HEK293 (cell line): ENCODE measurements around the gene SP6.

Experiments used
- CTCF ChIA-PET: fragments of 350-600 bp; formaldehyde crosslinking; extraction: SDS; loops from one replicate; lab custom pipeline; 2021; ENCODE audit warnings: antibody characterized with exemption; lab: Yijun Ruan, JAX
- POLR2A ChIA-PET: fragments of 300-600 bp; formaldehyde crosslinking; extraction: SDS; loops from one replicate; lab custom pipeline; 2020; ENCODE audit warnings: antibody characterized with exemption, inconsistent platforms; lab: Yijun Ruan, JAX
- H3K27ac ChIP-seq: fragments of 200-500 bp; sonication (Bioruptor generic); 2 replicates; pipeline ENCODE4 v1.5.1; 2014; ENCODE audit warnings: low read depth, low read length, control low read depth, inconsistent platforms; ENCODE audit errors: extremely low read depth
- H3K36me3 ChIP-seq, 2 experiments: fragments of 200-500 bp in 1 of 2; sonication (Bioruptor generic) in 1 of 2; 1 replicate in 1 of 2; 2 replicates in 1 of 2; pipeline ENCODE4 v1.5.1; 2014 to 2017; ENCODE audit warnings: inconsistent platforms in 2 of 2, low read length in 2 of 2; ENCODE audit not compliant: control insufficient read depth in 2 of 2, insufficient read depth in 1 of 2
- H3K4me1 ChIP-seq: fragments of 200-500 bp; sonication (Bioruptor generic); 2 replicates; pipeline ENCODE4 v1.5.1; 2014; ENCODE audit warnings: mild to moderate bottlenecking, low read length, inconsistent platforms; ENCODE audit not compliant: control insufficient read depth, insufficient read depth
- H3K4me3 ChIP-seq: 2 replicates; pipeline ENCODE4 v1.5.1; 2011; ENCODE audit warnings: low read depth, mild to moderate bottlenecking, control low read depth, low read length, moderate library complexity
- H3K9me3 ChIP-seq: fragments of 200-500 bp; sonication (Bioruptor generic); 2 replicates; pipeline ENCODE4 v1.5.1; 2014; ENCODE audit warnings: low read depth, low read length, inconsistent platforms; ENCODE audit not compliant: control insufficient read depth, insufficient read depth
- GFI1B ChIP-seq: fragments of 450-650 bp; formaldehyde crosslinking; IDR thresholded peaks from 2 replicates; pipeline ENCODE4 v1.5.1; 2016; ENCODE audit warnings: missing biosample characterization, missing genetic modification characterization
- GLI2 ChIP-seq: fragments of 450-650 bp; formaldehyde crosslinking; IDR thresholded peaks from 2 replicates; pipeline ENCODE4; 2017; ENCODE audit warnings: missing biosample characterization, missing genetic modification characterization, low read depth, borderline replicate concordance
- GLIS2 ChIP-seq: fragments of 450-650 bp; formaldehyde crosslinking; IDR thresholded peaks from 2 replicates; pipeline ENCODE4 v1.5.1; 2016; ENCODE audit warnings: missing biosample characterization, missing genetic modification characterization
- KLF9 ChIP-seq: fragments of 450-650 bp; formaldehyde crosslinking; IDR thresholded peaks from 2 replicates; pipeline ENCODE4 v1.5.1; 2016; ENCODE audit warnings: missing biosample characterization, missing genetic modification characterization, low read depth
- OVOL3 ChIP-seq: fragments of 450-650 bp; formaldehyde crosslinking; IDR thresholded peaks from 2 replicates; pipeline ENCODE4 v1.5.1; 2016; ENCODE audit warnings: missing biosample characterization, missing genetic modification characterization
- PBX3 ChIP-seq: sonication (generic); formaldehyde crosslinking; IDR thresholded peaks from 2 replicates; pipeline ENCODE4 v1.8.1; 2022; ENCODE audit warnings: mild to moderate bottlenecking, moderate library complexity, missing genetic modification reagents
- PRDM1 ChIP-seq: fragments of 450-650 bp; formaldehyde crosslinking; IDR thresholded peaks from 2 replicates; pipeline ENCODE4; 2016; ENCODE audit warnings: missing biosample characterization, missing genetic modification characterization
- PRDM10 ChIP-seq: fragments of 450-650 bp; formaldehyde crosslinking; IDR thresholded peaks from 2 replicates; pipeline ENCODE4 v1.5.1; 2016; ENCODE audit warnings: missing biosample characterization, missing genetic modification characterization
- SCRT1 ChIP-seq: fragments of 450-650 bp; formaldehyde crosslinking; IDR thresholded peaks from 2 replicates; pipeline ENCODE4 v1.5.1; 2016; ENCODE audit warnings: missing biosample characterization, missing genetic modification characterization, borderline replicate concordance
- SETDB1 ChIP-seq: IDR thresholded peaks from one replicate; pipeline ENCODE4 v1.6.1; 2017; ENCODE audit warnings: mild to moderate bottlenecking, low read length, moderate library complexity, mixed read lengths; ENCODE audit not compliant: insufficient read length
- SP7 ChIP-seq: fragments of 450-650 bp; formaldehyde crosslinking; IDR thresholded peaks from 2 replicates; pipeline ENCODE4 v1.5.1; 2016; ENCODE audit warnings: missing biosample characterization, missing genetic modification characterization
- TCF7L2 ChIP-seq: IDR thresholded peaks from 2 replicates; pipeline ENCODE4 v1.6.1; 2011; ENCODE audit warnings: low read depth, mild to moderate bottlenecking, inconsistent platforms, low read length, moderate library complexity, borderline replicate concordance
- ZEB2 ChIP-seq: fragments of 450-650 bp; formaldehyde crosslinking; IDR thresholded peaks from 2 replicates; pipeline ENCODE4 v1.5.1; 2016; ENCODE audit warnings: missing biosample characterization, missing genetic modification characterization
- ZNF146 ChIP-seq: fragments of 450-650 bp; formaldehyde crosslinking; IDR thresholded peaks from 2 replicates; pipeline ENCODE4 v1.5.1; 2016; ENCODE audit warnings: missing biosample characterization, missing genetic modification characterization
- ZNF169 ChIP-seq: fragments of 450-650 bp; formaldehyde crosslinking; IDR thresholded peaks from 2 replicates; pipeline ENCODE4 v1.5.1; 2016; ENCODE audit warnings: missing biosample characterization, missing genetic modification characterization
- ZNF175 ChIP-seq: fragments of 450-650 bp; formaldehyde crosslinking; IDR thresholded peaks from 2 replicates; pipeline ENCODE4 v1.5.1; 2016; ENCODE audit warnings: missing biosample characterization, missing genetic modification characterization
- ZNF18 ChIP-seq: fragments of 450-650 bp; formaldehyde crosslinking; IDR thresholded peaks from 2 replicates; pipeline ENCODE4 v1.5.1; 2016; ENCODE audit warnings: missing biosample characterization, missing genetic modification characterization
- ZNF404 ChIP-seq: fragments of 450-650 bp; formaldehyde crosslinking; IDR thresholded peaks from 2 replicates; pipeline ENCODE4 v1.5.1; 2017; ENCODE audit warnings: missing biosample characterization, missing genetic modification characterization
- ZNF423 ChIP-seq: fragments of 450-650 bp; formaldehyde crosslinking; IDR thresholded peaks from 2 replicates; pipeline ENCODE4 v1.5.1; 2016; ENCODE audit warnings: missing biosample characterization, missing genetic modification characterization
- ZNF48 ChIP-seq: fragments of 450-650 bp; formaldehyde crosslinking; IDR thresholded peaks from 2 replicates; pipeline ENCODE4 v1.5.1; 2016; ENCODE audit warnings: missing biosample characterization, missing genetic modification characterization
- ZNF501 ChIP-seq: fragments of 450-650 bp; formaldehyde crosslinking; IDR thresholded peaks from 2 replicates; pipeline ENCODE4 v1.5.1; 2016; ENCODE audit warnings: missing biosample characterization, missing genetic modification characterization
- ZNF585B ChIP-seq: fragments of 450-650 bp; formaldehyde crosslinking; IDR thresholded peaks from 2 replicates; pipeline ENCODE4 v1.5.1; 2016; ENCODE audit warnings: missing biosample characterization, missing genetic modification characterization
- ZNF623 ChIP-seq: fragments of 450-650 bp; formaldehyde crosslinking; IDR thresholded peaks from 2 replicates; pipeline ENCODE4 v1.5.1; 2016; ENCODE audit warnings: missing biosample characterization, missing genetic modification characterization
- ZNF677 ChIP-seq: fragments of 450-650 bp; IDR thresholded peaks from 2 replicates; pipeline ENCODE4 v1.5.0; 2018; ENCODE audit warnings: missing biosample characterization, mild to moderate bottlenecking, missing genetic modification characterization, moderate library complexity
- ZNF692 ChIP-seq: fragments of 450-650 bp; formaldehyde crosslinking; IDR thresholded peaks from 2 replicates; pipeline ENCODE4 v1.5.1; 2016; ENCODE audit warnings: missing biosample characterization, missing genetic modification characterization
- ZNF777 ChIP-seq: fragments of 450-650 bp; formaldehyde crosslinking; IDR thresholded peaks from 2 replicates; pipeline ENCODE4 v1.5.1; 2017; ENCODE audit warnings: missing biosample characterization, missing genetic modification characterization, borderline replicate concordance
- ZNF792 ChIP-seq: fragments of 450-650 bp; formaldehyde crosslinking; IDR thresholded peaks from 2 replicates; pipeline ENCODE4 v1.5.1; 2016; ENCODE audit warnings: missing biosample characterization, missing genetic modification characterization
- ZNF843 ChIP-seq: fragments of 450-650 bp; formaldehyde crosslinking; IDR thresholded peaks from 2 replicates; pipeline ENCODE4 v1.5.1; 2016; ENCODE audit warnings: missing biosample characterization, missing genetic modification characterization
- ZSCAN16 ChIP-seq: fragments of 450-650 bp; formaldehyde crosslinking; IDR thresholded peaks from 2 replicates; pipeline ENCODE4 v1.5.1; 2016; ENCODE audit warnings: missing biosample characterization, missing genetic modification characterization

Gene SP6

GRCh38 chr17:47875011-47875985, 24.3 kb upstream of the SP6 start (continued):
- TF ChIP-seq ZNF146 (tag by site-specific recombination) (no peak), ZSCAN16 (tag by site-specific recombination) (no peak), ZNF792 (tag by site-specific recombination) (no peak), ZEB2 (no peak), ZNF843 (tag by site-specific recombination) (no peak), ZNF423 (tag by site-specific recombination) (no peak), GLI2 (tag by site-specific recombination) (no peak), SP7 (tag by site-specific recombination) (no peak), OVOL3 (no peak), PRDM10 (peak; percentile 60; the same call in 1 of the 2 replicates), GLIS2 (tag by site-specific recombination) (peak; percentile 39; the same call in 1 of the 2 replicates), ZNF585B (tag by site-specific recombination) (no peak), ZNF777 (tag by site-specific recombination) (no peak), ZNF692 (tag by site-specific recombination) (no peak), ZNF677 (no peak), ZNF623 (tag by site-specific recombination) (no peak)

- CTCF ChIA-PET = interaction anchor here (0.6 to 3.6 kb wide), 5 partner anchors 17 to 136 kb away, joined by 3 to 28 read pairs (median 3); no protein-coding TSS in a partner anchor
- no peaks in the 10 kb centered on the region for H3K9me3 ChIP-seq
- H3K4me3 ChIP-seq = no peak overlapping the region
- no peaks in the 10 kb centered on the region for H3K36me3 ChIP-seq
- H3K27ac ChIP-seq = no peak overlapping the region
- H3K4me1 ChIP-seq = no peaks in the 10 kb centered on the region
- POLR2A ChIA-PET = no interaction called here
- TF ChIP-seq ZNF404 (no peak), PBX3 (no peak), SCRT1 (tag by site-specific recombination) (no peak), ZNF501 (tag by site-specific recombination) (no peak), ZNF169 (tag by site-specific recombination) (no peak), GFI1B (tag by site-specific recombination) (no peak), SETDB1 (no peak), ZNF175 (tag by site-specific recombination) (no peak), KLF9 (tag by site-specific recombination) (no peak), ZNF48 (tag by site-specific recombination) (no peak), TCF7L2 (no peak), ZNF18 (no peak), PRDM1 (tag by site-specific recombination) (no peak)
Measured at GRCh38 chr17:47873200-47874090, 22.5 kb upstream of the SP6 start.
